Ovary (tissue), 9 donors: ENCODE results near the gene LRRC8E. TPM values are rescaled to one million over a fixed set of nuclear protein-coding genes. Genes with fewer than 3 reads are reported as not detected.
A peak's percentile ranks its signal among the peaks of the same experiment; 100 is the strongest.

Experiments used
- DNase-seq, 5 donors: peaks; one replicate each; pipeline ENCODE4 v3.0.0-alpha.2; 2019 to 2020
- H3K27ac ChIP-seq, 2 donors: fragments of 200-600 bp; one replicate each; pipeline versions ENCODE4 v1.5.1 to v1.8.0; 2019 to 2022
- H3K27me3 ChIP-seq: fragments of 200-600 bp; one replicate; pipeline ENCODE4 v1.8.0; 2022
- H3K36me3 ChIP-seq: fragments of 200-600 bp; sonication (generic); one replicate; pipeline ENCODE4 v1.5.1; 2019
- H3K4me1 ChIP-seq: one replicate; pipeline ENCODE4 v1.8.1; 2013; ENCODE audit warnings: mild to moderate bottlenecking, moderate library complexity; ENCODE audit not compliant: insufficient read depth
- H3K4me3 ChIP-seq: fragments of 200-600 bp; sonication (generic); one replicate; pipeline ENCODE4 v1.5.1; 2017
- H3K9me3 ChIP-seq, 2 donors: fragments of 200-600 bp in 1 of 2; sonication (generic) in 1 of 2; one replicate each; pipeline versions ENCODE4 v1.5.1 to v1.8.1; 2013 to 2019; ENCODE audit warnings: mild to moderate bottlenecking in 1 of 2, moderate library complexity in 1 of 2
- CTCF ChIP-seq, 3 donors: fragments of 450-650 bp in 2 of 3; fragments of 200-600 bp in 1 of 3; IDR thresholded peaks; one replicate each; pipeline versions ENCODE4 v1.5.1 to v1.8.0; 2016 to 2022; ENCODE audit warnings: antibody characterized with exemption in 3 of 3, mild to moderate bottlenecking in 1 of 3
- EP300 ChIP-seq: sonication (generic); formaldehyde crosslinking; IDR thresholded peaks from one replicate; pipeline ENCODE4 v1.6.1; 2017; ENCODE audit warnings: antibody characterized with exemption
- POLR2A ChIP-seq: fragments of 450-650 bp; IDR thresholded peaks from one replicate; pipeline ENCODE4 v1.6.1; 2017; ENCODE audit warnings: antibody characterized with exemption, mild to moderate bottlenecking, moderate library complexity
- WGBS, 3 donors: extraction: QIAGEN DNeasy Blood & Tissue Kit in 1 of 3; methylation state at CpG; one replicate each; pipeline versions ENCODE4 v1.1.5 to v1.1.7; 2013 to 2017; 5-methylcytosine and 5-hydroxymethylcytosine counted together
- intact Hi-C, 4 donors: fragments of 100-400 bp; cut with DNase I; formaldehyde crosslinking; loops; one replicate each; pipeline versions ENCODE4 v1.11.0 to v1.15.1; 2022 to 2023
- polyA plus RNA-seq, 2 donors: library from polyadenylated mRNA; stranded (reverse); fragments of 200-250 nt in 1 of 2; fragments of 350-450 nt in 1 of 2; fragmentation: Illumina TruSeq in 1 of 2; extraction: RNeasy Lipid Tissue Mini Kit (QIAGEN cat#74804) in 1 of 2; gene quantifications; one replicate each; pipeline ENCODE4 v1.2.3, GENCODE V29; 2013 to 2014
- total RNA-seq, 7 donors: library from RNA; depleted of rRNA in 2 of 7; stranded (reverse); fragments of >200 nt in 2 of 7; fragmentation: NEBNext Ultra II Directional in 3 of 7; extraction: Animal tissue kit (Norgen Biotek cat#: 25700) in 3 of 7; gene quantifications; one replicate each; pipeline versions ENCODE4 v1.1.0 to v1.2.4, GENCODE V29; 2016 to 2023
- donor health status: DM: no; HTN: no; CAD: no; lungs with moderate emphysema.
- donor health status: DM: no; HTN: no; CAD: no.
- donor health status: Bipolar disorder and iron deficiency.
- donor health status: DM: yes; HTN: yes; CAD: no.
- donor health status: DM: no; HTN: no; CAD: no.
- donor health status: DM: yes; HTN: yes; CAD: no.

LRRC8E gene
- total and polyA plus RNA-seq, 9 donors = 0.10 to 2.1 (median 0.72) TPM; not detected in 2

GRCh38 chr19:7863157-7863970, 24.9 kb upstream of the LRRC8E start:
- no peak for TF ChIP-seq POLR2A
- TF ChIP-seq CTCF (IDR thresholded peaks at IDR 0.05) = no peak
- no peak for TF ChIP-seq EP300
- Histone ChIP-seq H3K4me3 (no peak overlapping the region), H3K27me3 (no peaks in the 10 kb centered on the region), H3K27ac (no peak overlapping the region), H3K4me1 (peaks cover 7% of the 10 kb centered on the region), H3K9me3 (no peaks in the 10 kb centered on the region), H3K36me3 (no peaks in the 10 kb centered on the region)
- intact Hi-C loops = no loop called here
- peak in 2 of 5 donors; percentile 40 to 54 for DNase-seq
- 79 to 88% (median 86%) methylated on average over 77 to 83 of the region's 83 CpGs for WGBS, 3 donors

DNA sequence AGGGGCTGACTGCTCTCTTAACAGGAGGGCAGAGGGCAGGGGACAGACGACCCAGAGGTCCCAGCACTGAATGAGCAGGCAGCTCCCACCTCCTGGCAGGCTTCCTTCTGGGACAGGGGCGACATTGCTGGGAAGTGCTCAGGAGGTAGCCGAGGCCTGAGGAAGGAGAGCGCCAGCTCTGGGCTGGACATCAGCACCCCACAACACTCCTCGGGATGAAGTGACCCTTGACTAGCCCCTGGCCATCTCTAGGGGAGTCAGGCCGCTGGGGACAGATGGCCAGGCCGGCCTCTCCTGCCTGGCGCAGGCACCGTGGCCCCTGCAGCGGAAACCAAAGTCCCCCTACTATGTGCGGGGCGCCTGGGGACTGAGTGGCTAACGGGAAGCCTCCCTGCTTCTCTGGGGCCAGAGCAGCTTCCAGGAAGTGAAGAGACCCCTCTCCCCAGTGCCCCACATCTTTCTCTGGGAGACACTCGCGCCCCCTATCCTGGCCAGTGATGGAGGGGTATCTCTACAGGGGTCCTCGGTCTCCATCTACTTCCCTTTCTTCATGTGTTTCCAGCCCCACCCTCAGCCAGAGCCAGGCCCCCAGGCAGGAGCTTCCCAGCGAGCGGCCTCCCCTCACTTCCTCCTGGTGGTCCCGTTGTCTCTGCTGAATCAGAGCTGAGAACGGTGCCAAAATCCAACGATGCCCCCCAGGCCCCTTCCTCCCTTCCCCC, 24.2 kb upstream of the LRRC8E start:
- Histone ChIP-seq H3K27ac (no peak overlapping the region), H3K36me3 (no peaks in the 10 kb centered on the region), H3K27me3 (no peaks in the 10 kb centered on the region), H3K4me3 (no peak overlapping the region), H3K9me3 (no peaks in the 10 kb centered on the region), H3K4me1 (peaks cover 12% of the 10 kb centered on the region)
- 80 to 84% (median 80%) methylated on average over 21 of the region's 21 CpGs for WGBS, 3 donors
- TF ChIP-seq POLR2A (no peak), EP300 (no peak), CTCF (IDR thresholded peaks at IDR 0.05) (no peak)
- intact Hi-C loops = no loop called here
- DNase-seq = peak in 2 of 5 donors; percentile 26 to 27

DNA sequence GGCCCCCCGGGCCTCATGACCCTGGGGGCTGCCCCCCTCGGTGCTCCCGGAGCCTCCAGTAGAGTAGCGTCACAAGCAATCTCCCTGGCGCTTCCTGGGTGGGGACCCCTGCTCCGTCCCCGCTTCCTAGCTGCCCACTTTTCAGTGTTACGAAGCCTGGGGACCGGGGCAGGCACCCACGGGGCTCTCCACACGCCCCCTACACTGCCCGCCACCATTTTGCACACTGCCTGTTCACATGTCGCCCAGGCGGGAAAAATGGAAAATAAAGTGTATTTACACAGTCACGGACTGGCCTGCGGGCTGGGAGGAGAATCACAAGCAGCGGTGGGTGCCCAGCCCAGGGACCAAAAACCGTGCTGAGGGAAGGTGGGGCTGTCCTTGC, 23.6 kb upstream of the LRRC8E start:
- H3K36me3 ChIP-seq = no peaks in the 10 kb centered on the region
- no peaks in the 10 kb centered on the region for H3K9me3 ChIP-seq
- no peak overlapping the region for H3K27ac ChIP-seq
- H3K4me3 ChIP-seq = no peak overlapping the region
- WGBS, 3 donors = 65 to 77% (median 71%) methylated on average over 18 of the region's 18 CpGs
- DNase-seq = peak in 2 of 5 donors; percentile 22 to 23
- intact Hi-C loops = no loop called here
- H3K27me3 ChIP-seq = no peaks in the 10 kb centered on the region
- TF ChIP-seq EP300 (no peak), POLR2A (no peak), CTCF (IDR thresholded peaks at IDR 0.05) (no peak)
- peaks cover 12% of the 10 kb centered on the region for H3K4me1 ChIP-seq

DNA sequence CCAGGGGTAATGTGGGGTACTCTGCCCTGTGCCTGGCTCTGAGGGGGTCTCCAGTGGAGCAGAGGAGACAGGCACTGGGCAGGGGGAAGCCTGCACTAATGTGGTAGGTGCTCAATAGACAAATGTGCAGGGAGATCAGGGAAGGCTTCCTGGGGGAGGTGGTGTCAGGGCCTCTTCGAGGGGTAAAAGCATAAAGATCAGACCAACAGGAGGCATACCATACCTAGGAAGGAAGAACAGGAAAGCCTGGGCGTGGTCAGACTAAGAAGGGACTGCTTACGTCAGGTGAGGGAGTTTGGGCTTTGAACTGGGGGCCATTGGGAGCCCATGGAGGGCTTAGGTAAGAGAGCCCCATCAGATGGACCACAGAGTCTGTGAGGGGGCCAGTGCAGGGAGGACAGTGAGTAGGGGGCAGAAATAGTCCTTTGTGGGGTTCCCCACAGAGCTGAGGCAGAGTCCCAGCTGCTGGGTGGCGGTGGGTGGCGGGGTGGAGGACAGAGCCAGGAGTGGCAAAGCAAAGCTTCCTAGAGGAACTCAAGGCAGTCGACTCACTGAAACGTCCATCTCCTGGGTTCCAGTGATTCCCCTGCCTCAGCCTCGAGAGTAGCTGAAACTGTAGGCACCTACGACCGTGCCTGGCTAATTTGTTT, 22.9 kb upstream of the LRRC8E start:
- no peaks in the 10 kb centered on the region for H3K27me3 ChIP-seq
- H3K4me1 ChIP-seq = peaks cover 12% of the 10 kb centered on the region
- no peak for TF ChIP-seq EP300
- TF ChIP-seq POLR2A = no peak
- TF ChIP-seq CTCF (IDR thresholded peaks at IDR 0.05) = no peak
- no peaks in the 10 kb centered on the region for H3K36me3 ChIP-seq
- intact Hi-C loops = no loop called here
- no peak overlapping the region for H3K4me3 ChIP-seq
- no peak overlapping the region for H3K27ac ChIP-seq
- 39 to 57% (median 51%) methylated on average over 10 of the region's 10 CpGs for WGBS, 3 donors
- H3K9me3 ChIP-seq = no peaks in the 10 kb centered on the region
- DNase-seq = peak in 2 of 5 donors; percentile 15 to 22
